MM.1S (cell line): Measurements from ENCODE around the gene INPP5D.

ENCODE experiments used
- DNase-seq: peaks from one replicate; pipeline ENCODE4 v3.0.0-alpha.2; 2015
- H2AFZ ChIP-seq: fragments of 300-600 bp; sonication (generic); 2 replicates; pipeline ENCODE4 v1.6.0; 2016; ENCODE audit warnings: antibody characterized with exemption, low read length
- H3F3A ChIP-seq: fragments of 300-600 bp; sonication (generic); 2 replicates; pipeline ENCODE4 v1.6.1; 2016; ENCODE audit warnings: mild to moderate bottlenecking, antibody characterized with exemption, low read length, moderate library complexity, mixed read lengths; ENCODE audit not compliant: insufficient read depth
- H3K27ac ChIP-seq: fragments of 300-600 bp; sonication (generic); 2 replicates; pipeline ENCODE4 v1.5.1; 2016; ENCODE audit warnings: mild to moderate bottlenecking, low read length
- H3K27me3 ChIP-seq: fragments of 300-600 bp; sonication (generic); replicated peaks from 2 replicates; pipeline ENCODE4 v1.6.0; 2016; ENCODE audit warnings: low read length; ENCODE audit not compliant: insufficient read depth
- H3K36me3 ChIP-seq: fragments of 300-600 bp; sonication (generic); replicated peaks from 2 replicates; pipeline ENCODE4 v1.6.1; 2016; ENCODE audit warnings: mild to moderate bottlenecking, low read length, mixed read lengths; ENCODE audit not compliant: insufficient read depth
- H3K4me1 ChIP-seq: fragments of 300-600 bp; sonication (generic); 2 replicates; pipeline ENCODE4 v1.6.1; 2016; ENCODE audit warnings: low read length, mixed read lengths
- H3K4me2 ChIP-seq: fragments of 300-600 bp; sonication (generic); 2 replicates; pipeline ENCODE4 v1.6.0; 2016; ENCODE audit warnings: low read depth, low read length
- H3K4me3 ChIP-seq: fragments of 300-600 bp; sonication (generic); 2 replicates; pipeline ENCODE4 v1.5.1; 2016; ENCODE audit warnings: low read length, mixed read lengths
- H3K79me2 ChIP-seq: fragments of 300-600 bp; sonication (generic); 2 replicates; pipeline ENCODE4 v1.6.1; 2016; ENCODE audit warnings: mixed run types, low read length, mixed read lengths
- H3K9ac ChIP-seq: fragments of 300-600 bp; sonication (generic); 2 replicates; pipeline ENCODE4 v1.6.1; 2016; ENCODE audit warnings: low read length, mixed read lengths
- H3K9me2 ChIP-seq: fragments of 300-600 bp; sonication (generic); replicated peaks from 2 replicates; pipeline ENCODE4 v1.6.1; 2016; ENCODE audit warnings: mild to moderate bottlenecking, low read length, mixed read lengths; ENCODE audit not compliant: insufficient read depth
- H3K9me3 ChIP-seq: fragments of 300-600 bp; sonication (generic); replicated peaks from 2 replicates; pipeline ENCODE4 v1.6.1; 2016; ENCODE audit warnings: mild to moderate bottlenecking, low read length, mixed read lengths; ENCODE audit not compliant: insufficient read depth
- H4K20me1 ChIP-seq: fragments of 300-600 bp; sonication (generic); 2 replicates; pipeline ENCODE4 v1.6.1; 2016; ENCODE audit warnings: mild to moderate bottlenecking, low read length, moderate library complexity, mixed read lengths; ENCODE audit not compliant: insufficient read depth
- EZH2 ChIP-seq: fragments of 300-600 bp; sonication (generic); optimal IDR thresholded peaks from 2 replicates; pipeline ENCODE3; 2017; ENCODE audit warnings: low read depth, mild to moderate bottlenecking, antibody characterized with exemption, low read length, mixed read lengths
- EZH2phosphoT487 ChIP-seq: fragments of 300-600 bp; sonication (generic); IDR thresholded peaks from 2 replicates; pipeline ENCODE4 v1.6.1; 2018; ENCODE audit warnings: antibody characterized with exemption, low read length
- TF ChIP-seq, protein P1 (sequence below): fragments of 300-600 bp; sonication (generic); IDR thresholded peaks from 2 replicates; pipeline ENCODE4 v1.5.1; 2016; ENCODE audit warnings: antibody characterized with exemption, low read length, mixed read lengths

Gene INPP5D

DNA sequence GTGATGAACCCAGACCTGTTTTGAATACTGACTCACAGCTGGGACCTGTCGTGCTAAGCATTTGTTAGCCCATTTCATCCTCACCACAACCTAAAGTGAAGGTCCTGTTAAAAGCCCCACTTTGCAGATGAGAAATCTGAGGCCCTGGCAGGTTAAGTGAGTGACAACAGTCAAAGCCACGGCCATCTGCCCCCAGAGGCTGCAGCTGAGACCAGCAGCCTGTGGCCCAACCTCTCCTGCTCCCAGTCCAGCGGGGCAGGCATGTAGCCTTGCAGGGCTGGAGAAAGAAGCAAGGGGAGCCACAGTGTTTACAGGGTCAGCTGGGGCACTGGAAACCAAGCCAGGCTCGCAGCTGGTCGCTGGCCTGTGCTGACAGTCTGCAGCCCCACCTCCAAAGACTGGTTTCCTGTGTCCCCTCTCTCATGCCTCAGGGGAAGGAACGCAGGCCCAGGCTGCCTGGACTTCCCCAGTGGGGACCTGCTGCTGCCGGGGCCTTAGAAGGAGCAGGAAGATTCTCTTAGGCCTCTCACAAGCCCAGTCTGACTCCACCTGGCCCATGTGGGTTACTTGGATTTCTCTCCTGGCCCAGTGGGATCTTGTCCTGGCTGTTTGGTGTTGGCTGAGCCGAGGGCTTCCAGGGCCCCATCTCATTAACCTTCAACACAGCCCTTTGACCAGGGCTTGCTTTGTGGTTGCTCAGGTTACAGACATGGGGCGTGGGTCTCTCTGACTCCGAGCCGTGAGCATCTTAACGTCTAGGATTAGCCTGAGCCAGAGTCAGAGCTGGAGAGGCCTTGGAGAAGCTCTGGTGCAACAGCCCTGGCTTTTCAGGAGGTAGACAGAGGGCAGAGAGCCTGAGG, 1.7 kb downstream of the INPP5D start:
- Histone ChIP-seq H3K4me2 (peak overlapping the region; percentile 97), H3K9ac (peak overlapping the region; percentile 60; the same call in 1 of the 2 replicates), H3K9me3 (no peaks in the 10 kb centered on the region), H3K4me3 (peak overlapping the region; percentile 84), H3K4me1 (peaks cover 23% of the 10 kb centered on the region), H3K27me3 (no peaks in the 10 kb centered on the region), H3K79me2 (peaks cover 57% of the 10 kb centered on the region), H3K36me3 (peaks cover 3% of the 10 kb centered on the region), H2AFZ (peak overlapping the region; percentile 11; the same call in 1 of the 2 replicates), H3K27ac (peak overlapping the region; percentile 63; the same call in 1 of the 2 replicates), H3F3A (peaks cover 10% of the 10 kb centered on the region; the same call in 1 of the 2 replicates), H4K20me1 (no peaks in the 10 kb centered on the region), H3K9me2 (no peaks in the 10 kb centered on the region)
- TF ChIP-seq EZH2phosphoT487, result no peak
- TF ChIP-seq, protein P1, sequence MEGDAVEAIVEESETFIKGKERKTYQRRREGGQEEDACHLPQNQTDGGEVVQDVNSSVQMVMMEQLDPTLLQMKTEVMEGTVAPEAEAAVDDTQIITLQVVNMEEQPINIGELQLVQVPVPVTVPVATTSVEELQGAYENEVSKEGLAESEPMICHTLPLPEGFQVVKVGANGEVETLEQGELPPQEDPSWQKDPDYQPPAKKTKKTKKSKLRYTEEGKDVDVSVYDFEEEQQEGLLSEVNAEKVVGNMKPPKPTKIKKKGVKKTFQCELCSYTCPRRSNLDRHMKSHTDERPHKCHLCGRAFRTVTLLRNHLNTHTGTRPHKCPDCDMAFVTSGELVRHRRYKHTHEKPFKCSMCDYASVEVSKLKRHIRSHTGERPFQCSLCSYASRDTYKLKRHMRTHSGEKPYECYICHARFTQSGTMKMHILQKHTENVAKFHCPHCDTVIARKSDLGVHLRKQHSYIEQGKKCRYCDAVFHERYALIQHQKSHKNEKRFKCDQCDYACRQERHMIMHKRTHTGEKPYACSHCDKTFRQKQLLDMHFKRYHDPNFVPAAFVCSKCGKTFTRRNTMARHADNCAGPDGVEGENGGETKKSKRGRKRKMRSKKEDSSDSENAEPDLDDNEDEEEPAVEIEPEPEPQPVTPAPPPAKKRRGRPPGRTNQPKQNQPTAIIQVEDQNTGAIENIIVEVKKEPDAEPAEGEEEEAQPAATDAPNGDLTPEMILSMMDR, result peak; percentile 53
- peak; percentile 51 for DNase-seq

- no peak for TF ChIP-seq EZH2
- peak overlapping the region; percentile 60; the same call in 1 of the 2 replicates for H3K9ac ChIP-seq
- H3K79me2 ChIP-seq, result peaks cover 62% of the 10 kb centered on the region
- peaks cover 10% of the 10 kb centered on the region; the same call in 1 of the 2 replicates for H3F3A ChIP-seq
- no peaks in the 10 kb centered on the region for H3K27me3 ChIP-seq
- H4K20me1 ChIP-seq, result no peaks in the 10 kb centered on the region
- H2AFZ ChIP-seq, result no peak overlapping the region
- peak overlapping the region; percentile 97 for H3K4me2 ChIP-seq
- DNase-seq, result no peak
- peak overlapping the region; percentile 63; the same call in 1 of the 2 replicates for H3K27ac ChIP-seq
- no peaks in the 10 kb centered on the region for H3K9me3 ChIP-seq
- peaks cover 3% of the 10 kb centered on the region for H3K36me3 ChIP-seq
- no peaks in the 10 kb centered on the region for H3K9me2 ChIP-seq
- peaks cover 23% of the 10 kb centered on the region for H3K4me1 ChIP-seq
- H3K4me3 ChIP-seq, result peak overlapping the region; percentile 84
Observed at GRCh38 chr2:233062451-233062850, 2.3 kb downstream of the INPP5D start.

- Histone ChIP-seq H3K4me1 (peaks cover 23% of the 10 kb centered on the region), H2AFZ (no peak overlapping the region), H3K9me2 (no peaks in the 10 kb centered on the region), H4K20me1 (no peaks in the 10 kb centered on the region), H3K9ac (no peak overlapping the region), H3K4me3 (0 out of 2 replicates have a peak overlapping the region, but pooled peaks have one; percentile 8), H3K4me2 (peak overlapping the region; percentile 97), H3K27ac (peak overlapping the region; percentile 47; the same call in 1 of the 2 replicates), H3K27me3 (no peaks in the 10 kb centered on the region), H3K79me2 (peaks cover 67% of the 10 kb centered on the region), H3K9me3 (no peaks in the 10 kb centered on the region), H3F3A (peaks cover 10% of the 10 kb centered on the region; the same call in 1 of the 2 replicates), H3K36me3 (peaks cover 3% of the 10 kb centered on the region)
- TF ChIP-seq, protein P1, result no peak
- TF ChIP-seq EZH2phosphoT487 (no peak), EZH2 (no peak)
- no peak for DNase-seq
Observed at GRCh38 chr2:233062946-233063268, 2.8 kb downstream of the INPP5D start.
